Measurements from ENCODE around the gene BPIFA1.

The BPIFA1 gene

DNA sequence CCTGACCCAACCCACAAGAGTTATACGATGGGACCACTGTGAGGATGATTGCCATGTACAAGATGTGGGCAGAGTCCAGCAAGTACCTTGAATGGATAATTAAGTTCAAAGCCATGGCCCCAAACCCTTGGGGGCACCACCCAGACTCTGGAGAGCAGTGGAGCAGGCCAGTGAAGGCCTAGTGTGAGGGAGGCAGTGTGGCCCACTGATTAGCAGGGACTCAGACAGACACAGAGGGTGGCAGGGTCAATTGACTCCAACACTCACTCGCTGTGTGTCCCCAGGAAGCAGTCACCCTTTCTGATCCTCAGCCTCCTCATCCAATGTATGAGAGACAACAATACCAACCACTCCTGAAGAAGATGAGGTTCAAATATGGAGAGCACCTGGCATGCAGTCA, 1.7 kb upstream of the BPIFA1 start:
- no peak for DNase-seq (ENCODE audit: low read depth, low spot score)
- ChIA-PET POLR2A (no interaction called here), CTCF (no interaction called here)
- H3K4me3 ChIP-seq (ENCODE audit: low read depth, low read length) = no peak overlapping the region
- TF ChIP-seq CTCF (IDR thresholded peaks at IDR 0.05; ENCODE audit: insufficient read depth, low read length, missing control alignments) = no peak

- no peak for TF ChIP-seq CTCF (IDR thresholded peaks at IDR 0.05; ENCODE audit: insufficient read depth, low read length, missing control alignments)
- ChIA-PET CTCF (no interaction called here), POLR2A (no interaction called here)
- H3K4me3 ChIP-seq (ENCODE audit: low read depth, low read length) = no peak overlapping the region
- no peak for DNase-seq (ENCODE audit: low read depth, low spot score)
These were observed 555 bp downstream of the BPIFA1 start for GRCh38 chr20:33236351-33236750.

DNA sequence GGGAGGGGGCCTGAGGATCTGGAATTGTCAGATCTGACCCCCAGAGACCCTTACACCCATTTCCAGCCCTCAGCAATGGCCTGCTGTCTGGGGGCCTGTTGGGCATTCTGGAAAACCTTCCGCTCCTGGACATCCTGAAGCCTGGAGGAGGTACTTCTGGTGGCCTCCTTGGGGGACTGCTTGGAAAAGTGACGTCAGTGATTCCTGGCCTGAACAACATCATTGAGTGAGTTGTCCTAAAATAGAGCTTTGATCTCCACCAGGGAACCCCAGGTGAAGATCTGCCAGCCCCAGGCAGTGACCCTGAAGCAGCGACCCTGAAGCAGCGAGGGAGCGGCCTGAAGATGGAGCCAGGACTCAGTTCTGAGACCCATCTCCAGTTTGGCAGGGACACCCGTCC, 2.2 kb downstream of the BPIFA1 start:
- POLR2A ChIA-PET = no interaction called here
- no peak for TF ChIP-seq CTCF (IDR thresholded peaks at IDR 0.05; ENCODE audit: insufficient read depth, low read length, missing control alignments)
- no peak overlapping the region for H3K4me3 ChIP-seq (ENCODE audit: low read depth, low read length)
- CTCF ChIA-PET = no interaction called here
- DNase-seq (ENCODE audit: low read depth, low spot score) = no peak

DNA sequence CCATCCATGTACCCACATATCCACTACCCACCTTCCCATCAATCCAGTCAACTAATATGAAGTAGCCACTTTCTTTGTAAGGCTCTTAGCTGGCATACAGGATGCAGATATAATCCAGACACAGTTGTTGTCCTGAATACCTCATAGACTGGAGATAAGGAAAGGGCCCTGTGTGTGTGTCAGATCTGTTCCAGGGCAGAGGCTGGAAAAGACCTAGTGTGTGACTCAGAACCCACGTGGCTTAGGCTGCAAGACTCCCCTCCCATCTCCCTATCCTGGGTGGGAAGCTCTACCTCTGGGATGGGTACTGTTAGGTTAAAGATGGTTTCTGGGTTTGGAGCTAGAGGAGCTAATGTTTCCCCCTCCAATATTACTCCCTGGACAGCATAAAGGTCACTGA, 3.6 kb downstream of the BPIFA1 start:
- H3K4me3 ChIP-seq (ENCODE audit: low read depth, low read length) = no peak overlapping the region
- DNase-seq (ENCODE audit: low read depth, low spot score) = no peak
- POLR2A ChIA-PET = no interaction called here
- TF ChIP-seq CTCF (IDR thresholded peaks at IDR 0.05; ENCODE audit: insufficient read depth, low read length, missing control alignments) = no peak
- CTCF ChIA-PET = no interaction called here

GRCh38 chr20:33239979-33240736, 4.4 kb downstream of the BPIFA1 start:
- TF ChIP-seq CTCF (IDR thresholded peaks at IDR 0.05; ENCODE audit: insufficient read depth, low read length, missing control alignments) = no peak
- ChIA-PET CTCF (no interaction called here), POLR2A (no interaction called here)
- H3K4me3 ChIP-seq (ENCODE audit: low read depth, low read length) = no peak overlapping the region
- no peak for DNase-seq (ENCODE audit: low read depth, low spot score)

GRCh38 chr20:33240923-33241322, 5.1 kb downstream of the BPIFA1 start:
- DNase-seq (ENCODE audit: low read depth, low spot score) = no peak
- no peak for TF ChIP-seq CTCF (IDR thresholded peaks at IDR 0.05; ENCODE audit: insufficient read depth, low read length, missing control alignments)
- ChIA-PET POLR2A (no interaction called here), CTCF (no interaction called here)
- H3K4me3 ChIP-seq (ENCODE audit: low read depth, low read length) = no peak overlapping the region

Measured in AG04449 (cell line).